Gastrocnemius medialis (tissue), 4 donors: Measurements from ENCODE around the gene TMTC2. TPM values are rescaled to one million over a fixed set of nuclear protein-coding genes. Genes with fewer than 3 reads are reported as not detected.

Experiments
- ATAC-seq, 2 donors: fragments of 150-250 bp; one replicate each; pipeline ENCODE4 v1.9.1; 2016
- DNase-seq, 2 donors: peaks; one replicate each; pipeline ENCODE4 v3.0.0-alpha.2; 2019
- H3K27ac ChIP-seq, 4 donors: fragments of 200-600 bp; sonication (generic); 1 replicate in 1 of 4; 2 replicates in 3 of 4; pipeline ENCODE4 v1.5.1; 2016 to 2018; ENCODE audit warnings: mild to moderate bottlenecking in 2 of 4, moderate library complexity in 1 of 4
- H3K27me3 ChIP-seq, 3 donors: fragments of 200-600 bp; sonication (generic) in 2 of 3; 1 replicate in 1 of 3; 2 replicates in 2 of 3; pipeline versions ENCODE4 v1.5.1 to v1.6.0; 2016 to 2019; ENCODE audit warnings: mild to moderate bottlenecking in 1 of 3, moderate library complexity in 1 of 3
- H3K36me3 ChIP-seq, 2 donors: fragments of 200-600 bp; sonication (generic) in 1 of 2; one replicate each; pipeline ENCODE4 v1.5.1; 2017 to 2018
- H3K4me1 ChIP-seq, 2 donors: fragments of 200-600 bp; sonication (generic) in 1 of 2; one replicate each; pipeline ENCODE4 v1.5.1; 2016 to 2017; ENCODE audit warnings: mild to moderate bottlenecking in 2 of 2
- H3K4me3 ChIP-seq, 4 donors: fragments of 200-600 bp; sonication (generic) in 3 of 4; 1 replicate in 1 of 4; 2 replicates in 3 of 4; pipeline ENCODE4 v1.5.1; 2016 to 2019; ENCODE audit warnings: mild to moderate bottlenecking in 2 of 4
- H3K9me3 ChIP-seq, 3 donors: fragments of 200-600 bp; sonication (generic) in 2 of 3; 1 replicate in 1 of 3; 2 replicates in 2 of 3; pipeline ENCODE4 v1.5.1; 2016 to 2019
- CTCF ChIP-seq, 5 experiments: fragments of 450-650 bp in 3 of 5; fragments of 200-600 bp in 2 of 5; sonication (generic) in 2 of 5; IDR thresholded peaks in 4 of 5; conservative IDR thresholded peaks in 1 of 5; 1 replicate in 4 of 5; 2 replicates in 1 of 5; pipeline ENCODE4 v1.5.1; 2016 to 2019; ENCODE audit warnings: antibody characterized with exemption in 5 of 5, mild to moderate bottlenecking in 3 of 5, moderate library complexity in 3 of 5
- POLR2A ChIP-seq, 2 donors: fragments of 450-650 bp; IDR thresholded peaks; one replicate each; pipeline ENCODE4 v1.6.1; 2017; ENCODE audit warnings: antibody characterized with exemption in 2 of 2, mild to moderate bottlenecking in 2 of 2, moderate library complexity in 2 of 2
- in situ Hi-C, 4 donors: fragments of 200-750 bp; cut with MboI; loops; one replicate each; pipeline versions ENCODE4 v1.15.0 to v1.8.0; 2017; ENCODE audit warnings: low sequenced_read_pairs in 4 of 4
- intact Hi-C: fragments of 100-400 bp; cut with DNase I; formaldehyde crosslinking; loops from one replicate; pipeline ENCODE4 v1.15.1; 2023; ENCODE audit warnings: low total_unique reads
- total RNA-seq, 4 donors: library from RNA; depleted of rRNA; stranded (reverse); fragments of >200 nt; gene quantifications; one replicate each; pipeline versions ENCODE4 v1.1.0 to v1.2.3, GENCODE V29; 2016

Gene TMTC2
- total RNA-seq, 4 donors from 2014 or later = 1.6 to 2.5 (median 1.9) TPM

- Histone ChIP-seq H3K36me3 (no peaks in the 10 kb centered on the region), H3K27me3 (no peaks in the 10 kb centered on the region), H3K4me1 (no peaks in the 10 kb centered on the region), H3K27ac (no peak overlapping the region), H3K4me3 (no peak overlapping the region), H3K9me3 (no peaks in the 10 kb centered on the region)
- TF ChIP-seq POLR2A (IDR thresholded peaks at IDR 0.05) = no peak
- no peak for TF ChIP-seq CTCF (IDR thresholded peaks at IDR 0.05 in 4 of 5, conservative IDR thresholded peaks at IDR 0.05 in 1 of 5)
- intact Hi-C loops = no loop called here
- in situ Hi-C loops = no loop called here
- DNase-seq = no peak
- no peak for ATAC-seq
Observed at GRCh38 chr12:82972624-82973023, 285.9 kb downstream of the TMTC2 start.

- TF ChIP-seq CTCF (IDR thresholded peaks at IDR 0.05 in 4 of 5, conservative IDR thresholded peaks at IDR 0.05 in 1 of 5) (no peak), POLR2A (IDR thresholded peaks at IDR 0.05) (no peak)
- Histone ChIP-seq H3K4me3 (no peak overlapping the region), H3K4me1 (no peaks in the 10 kb centered on the region), H3K27me3 (no peaks in the 10 kb centered on the region), H3K9me3 (no peaks in the 10 kb centered on the region), H3K36me3 (no peaks in the 10 kb centered on the region), H3K27ac (no peak overlapping the region)
- in situ Hi-C loops (no loop called here), intact Hi-C loops (no loop called here)
- ATAC-seq = no peak
- DNase-seq = no peak
Observed at GRCh38 chr12:82973592-82973991, 286.9 kb downstream of the TMTC2 start.

GRCh38 chr12:82981150-82981549 lies 294.4 kb downstream of the TMTC2 start:
- ATAC-seq = no peak
- TF ChIP-seq POLR2A (IDR thresholded peaks at IDR 0.05) (no peak), CTCF (IDR thresholded peaks at IDR 0.05 in 4 of 5, conservative IDR thresholded peaks at IDR 0.05 in 1 of 5) (no peak)
- Histone ChIP-seq H3K4me1 (no peaks in the 10 kb centered on the region), H3K36me3 (no peaks in the 10 kb centered on the region), H3K27ac (no peak overlapping the region), H3K4me3 (no peak overlapping the region), H3K27me3 (no peaks in the 10 kb centered on the region), H3K9me3 (no peaks in the 10 kb centered on the region)
- intact Hi-C loops = no loop called here
- DNase-seq = no peak
- in situ Hi-C loops = no loop called here

GRCh38 chr12:82994117-82994516 lies 307.4 kb downstream of the TMTC2 start:
- in situ Hi-C loops (no loop called here), intact Hi-C loops (no loop called here)
- no peak overlapping the region for H3K4me3 ChIP-seq
- ATAC-seq (no peak), DNase-seq (no peak)
- no peaks in the 10 kb centered on the region for H3K4me1 ChIP-seq
- H3K27ac ChIP-seq = no peak overlapping the region
- H3K36me3 ChIP-seq = no peaks in the 10 kb centered on the region
- no peaks in the 10 kb centered on the region for H3K9me3 ChIP-seq
- H3K27me3 ChIP-seq = no peaks in the 10 kb centered on the region
- TF ChIP-seq CTCF (IDR thresholded peaks at IDR 0.05 in 4 of 5, conservative IDR thresholded peaks at IDR 0.05 in 1 of 5) = no peak
- no peak for TF ChIP-seq POLR2A (IDR thresholded peaks at IDR 0.05)

- Histone ChIP-seq H3K36me3 (no peaks in the 10 kb centered on the region), H3K4me3 (no peak overlapping the region), H3K27me3 (no peaks in the 10 kb centered on the region), H3K4me1 (no peaks in the 10 kb centered on the region), H3K27ac (no peak overlapping the region), H3K9me3 (no peaks in the 10 kb centered on the region)
- in situ Hi-C loops (no loop called here), intact Hi-C loops (no loop called here)
- TF ChIP-seq POLR2A (IDR thresholded peaks at IDR 0.05) (no peak), CTCF (IDR thresholded peaks at IDR 0.05 in 4 of 5, conservative IDR thresholded peaks at IDR 0.05 in 1 of 5) (no peak)
- ATAC-seq (no peak), DNase-seq (no peak)
Observed at GRCh38 chr12:82996168-82996812, 309.6 kb downstream of the TMTC2 start.
